A673 (cell line): Measurements from ENCODE around the gene KCNG2.

Source experiments
- CTCF ChIP-seq: fragments of 300-800, 200-600 bp; sonication (generic); conservative IDR thresholded peaks from 2 replicates; pipeline ENCODE4 v1.5.1; 2017; ENCODE audit warnings: low read depth, mild to moderate bottlenecking, antibody characterized with exemption, low read length, moderate library complexity, mixed read lengths
- EZH2 ChIP-seq: fragments of 200-600 bp; sonication (generic); IDR thresholded peaks from 2 replicates; pipeline ENCODE4 v1.6.1; 2017; ENCODE audit warnings: borderline replicate concordance, low read depth, mild to moderate bottlenecking, mixed read lengths, antibody characterized with exemption, low read length; ENCODE audit not compliant: poor library complexity, severe bottlenecking

GRCh38 chr18:79902640-79903039 lies 104.9 kb downstream of the KCNG2 start:
- no peak for TF ChIP-seq CTCF
- no peak for TF ChIP-seq EZH2
